ENCODE data around the gene TBC1D10B.

- TF ChIP-seq CTCF (conservative IDR thresholded peaks at IDR 0.05; ENCODE audit: low read length), result no peak
- TF ChIP-seq EZH2phosphoT487 (IDR thresholded peaks at IDR 0.05; ENCODE audit: borderline replicate concordance), result no peak
Measured at GRCh38 chr16:30407804-30408534, 37.7 kb upstream of the TBC1D10B start.
